ENCODE results near the gene ZNF225. TPM values are rescaled to one million over a fixed set of nuclear protein-coding genes. Genes with fewer than 3 reads are reported as not detected.
"Not testable (repeated sequence)": the region's sequence is repeated elsewhere in the genome, so short reads cannot be mapped to it uniquely, and the experiment has no call there.

ZNF225 gene
- total RNA-seq, 2 donors from 2014 or later, result 2.0 to 2.9 TPM

DNA sequence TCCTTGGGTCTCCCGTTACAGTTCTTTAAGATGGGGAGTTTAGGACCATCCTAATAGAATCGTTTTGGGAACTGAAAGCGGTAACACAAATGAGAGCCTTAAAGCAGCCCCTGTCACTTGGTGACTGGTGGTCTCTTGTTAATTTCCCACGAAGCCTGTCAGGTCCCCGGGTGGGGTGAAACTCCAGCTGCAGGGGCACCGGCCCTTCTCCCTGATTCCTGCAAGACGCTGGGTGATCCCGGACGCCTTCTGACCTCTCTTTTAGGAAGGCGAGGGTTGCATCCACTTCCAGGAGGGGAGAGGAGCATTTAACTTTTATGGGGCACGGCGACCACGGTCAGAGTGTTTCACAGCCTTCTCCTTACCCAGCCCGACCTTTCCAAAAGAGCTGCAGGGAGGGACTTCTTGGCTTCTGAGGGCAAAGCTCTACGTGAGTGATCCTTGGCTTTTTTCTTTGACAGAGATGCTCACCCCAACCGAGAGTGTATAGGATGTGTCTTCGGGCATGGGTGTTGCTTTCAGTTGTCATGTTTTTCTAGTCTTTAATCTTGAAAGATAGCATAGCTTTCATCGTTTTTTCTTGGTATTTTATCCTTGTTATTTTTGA is 688 bp downstream of the ZNF225 start:
- Histone ChIP-seq H3K27ac (peak overlapping the region; percentile 13 to 67 (median 52)), H3K36me3 (replicated peaks in 1 of 2; ENCODE audit: insufficient read depth in 1 of 2, low read depth in 2 of 2) (peaks cover 3 to 6% of the 10 kb centered on the region in 2 donors), H3K9me3 (peaks cover 0 to 18% (median 0%) of the 10 kb centered on the region in 3 donors), H3K27me3 (no peaks in the 10 kb centered on the region), H3K4me3 (peak overlapping the region; percentile 70 to 72), H3K4me1 (peaks cover 22% of the 10 kb centered on the region)
- intact Hi-C loops (cut with DNase I), result loop anchor here (10.0 kb wide), 2 partner anchors 51 to 109 kb away; partner anchors contain the start of genes ZNF226 and ZNF230
- TF ChIP-seq, protein P1, sequence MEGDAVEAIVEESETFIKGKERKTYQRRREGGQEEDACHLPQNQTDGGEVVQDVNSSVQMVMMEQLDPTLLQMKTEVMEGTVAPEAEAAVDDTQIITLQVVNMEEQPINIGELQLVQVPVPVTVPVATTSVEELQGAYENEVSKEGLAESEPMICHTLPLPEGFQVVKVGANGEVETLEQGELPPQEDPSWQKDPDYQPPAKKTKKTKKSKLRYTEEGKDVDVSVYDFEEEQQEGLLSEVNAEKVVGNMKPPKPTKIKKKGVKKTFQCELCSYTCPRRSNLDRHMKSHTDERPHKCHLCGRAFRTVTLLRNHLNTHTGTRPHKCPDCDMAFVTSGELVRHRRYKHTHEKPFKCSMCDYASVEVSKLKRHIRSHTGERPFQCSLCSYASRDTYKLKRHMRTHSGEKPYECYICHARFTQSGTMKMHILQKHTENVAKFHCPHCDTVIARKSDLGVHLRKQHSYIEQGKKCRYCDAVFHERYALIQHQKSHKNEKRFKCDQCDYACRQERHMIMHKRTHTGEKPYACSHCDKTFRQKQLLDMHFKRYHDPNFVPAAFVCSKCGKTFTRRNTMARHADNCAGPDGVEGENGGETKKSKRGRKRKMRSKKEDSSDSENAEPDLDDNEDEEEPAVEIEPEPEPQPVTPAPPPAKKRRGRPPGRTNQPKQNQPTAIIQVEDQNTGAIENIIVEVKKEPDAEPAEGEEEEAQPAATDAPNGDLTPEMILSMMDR (IDR thresholded peaks at IDR 0.05), result no peak
- no peak for TF ChIP-seq POLR2A (IDR thresholded peaks at IDR 0.05)
- peak in 1 of 4 donors; percentile 13 for DNase-seq
- 2% methylated on average over 18 of the region's 18 CpGs for WGBS, 2 donors
- ATAC-seq, result no peak

DNA sequence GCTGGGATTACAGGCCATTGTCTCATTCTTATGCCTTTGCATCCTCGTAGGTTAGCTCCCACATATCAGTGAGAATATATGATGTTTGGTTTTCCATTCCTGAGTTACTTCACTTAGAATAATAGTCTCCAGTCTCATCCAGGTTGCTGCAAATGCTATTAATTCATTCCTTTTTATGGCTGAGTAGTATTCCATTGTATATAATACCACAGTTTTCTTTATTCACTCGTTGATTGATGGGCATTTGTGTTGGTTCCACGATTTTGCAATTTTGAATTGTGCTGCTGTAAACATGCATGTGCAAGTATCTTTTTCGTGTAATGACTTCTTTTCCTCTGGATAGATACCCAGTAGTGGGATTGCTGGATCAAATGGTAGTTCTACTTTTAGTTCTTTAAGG is 8.0 kb downstream of the ZNF225 start:
- ATAC-seq; H3K27me3 ChIP-seq; H3K4me3 ChIP-seq; H3K4me1 ChIP-seq; H3K27ac ChIP-seq; intact Hi-C loops (cut with DNase I); DNase-seq: not testable (repeated sequence)
- WGBS, 2 donors, result 85 to 88% methylated on average over 4 of the region's 4 CpGs
- H3K9me3 ChIP-seq, result peaks cover 0 to 20% (median 0%) of the 10 kb centered on the region in 3 donors
- peaks cover 18 to 20% of the 10 kb centered on the region in 2 donors for H3K36me3 ChIP-seq (replicated peaks in 1 of 2; ENCODE audit: insufficient read depth in 1 of 2, low read depth in 2 of 2)

DNA sequence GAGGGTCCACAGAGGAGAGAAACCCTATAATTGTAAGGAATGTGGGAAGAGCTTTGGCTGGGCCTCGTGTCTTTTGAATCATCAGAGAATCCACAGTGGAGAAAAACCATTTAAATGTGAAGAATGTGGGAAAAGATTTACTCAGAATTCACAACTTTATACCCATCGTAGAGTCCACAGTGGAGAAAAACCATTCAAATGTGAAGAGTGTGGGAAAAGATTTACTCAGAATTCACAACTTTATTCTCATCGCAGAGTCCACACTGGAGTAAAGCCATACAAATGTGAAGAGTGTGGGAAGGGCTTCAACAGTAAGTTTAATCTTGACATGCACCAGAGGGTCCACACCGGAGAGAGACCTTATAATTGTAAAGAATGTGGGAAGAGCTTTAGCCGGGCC is 18.8 kb downstream of the ZNF225 start:
- Histone ChIP-seq H3K4me1 (no peaks in the 10 kb centered on the region), H3K27me3 (no peaks in the 10 kb centered on the region), H3K36me3 (replicated peaks in 1 of 2; ENCODE audit: insufficient read depth in 1 of 2, low read depth in 2 of 2) (peaks cover 0 to 7% of the 10 kb centered on the region in 2 donors), H3K9me3 (peaks cover 0 to 29% (median 0%) of the 10 kb centered on the region in 3 donors), H3K4me3 (no peak overlapping the region), H3K27ac (no peak overlapping the region)
- no peak for TF ChIP-seq POLR2A (IDR thresholded peaks at IDR 0.05)
- TF ChIP-seq, protein P1 (IDR thresholded peaks at IDR 0.05), result no peak
- ATAC-seq (no peak), DNase-seq (no peak)
- intact Hi-C loops (cut with DNase I), result no loop called here
- WGBS, 2 donors, result 91 to 92% methylated on average over 5 of the region's 5 CpGs

DNA sequence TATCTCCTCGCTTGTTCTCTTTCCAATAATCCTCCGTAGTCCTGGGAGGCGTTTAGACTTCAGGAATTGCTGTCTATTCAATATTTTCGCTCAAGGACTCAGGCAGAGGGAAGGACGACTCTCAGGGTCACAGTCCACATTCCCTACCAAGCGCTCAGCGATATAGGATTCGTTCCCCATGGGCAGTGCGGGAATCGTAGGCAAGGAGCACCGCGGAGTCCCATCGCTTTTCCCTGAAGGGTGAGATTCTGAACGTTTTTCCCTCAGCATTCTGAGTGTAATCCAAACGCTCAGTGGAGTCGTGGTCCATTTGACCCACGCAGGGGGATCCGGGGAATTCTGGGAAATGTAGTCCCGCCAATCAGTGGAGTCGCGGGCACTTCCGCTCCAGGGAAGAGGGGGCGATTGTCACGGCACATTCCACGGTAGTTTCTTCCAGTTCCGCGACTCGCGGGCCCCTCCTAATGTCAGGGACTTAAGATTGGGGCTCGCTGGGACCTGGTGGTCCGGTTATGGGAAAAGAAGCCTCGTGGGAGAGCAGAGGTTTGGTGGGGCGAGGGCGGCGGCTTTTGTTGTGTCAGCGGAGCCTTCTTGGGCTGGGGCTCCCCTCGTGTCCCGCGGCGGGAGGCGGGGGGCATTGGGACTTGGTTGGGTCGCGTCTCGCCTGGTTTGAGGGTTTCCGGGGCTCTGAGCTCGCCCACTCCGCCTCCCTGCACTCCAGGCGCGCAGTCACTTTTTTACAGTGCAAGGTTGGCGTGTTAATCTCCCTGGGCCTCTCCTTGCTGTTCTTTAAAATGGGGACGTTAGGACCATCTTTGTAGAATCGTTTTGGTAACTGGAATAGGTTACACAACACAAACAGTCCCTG is 28.2 kb downstream of the ZNF225 start, which contains the start of gene ZNF234:
Gene ZNF234, plus strand, starts transcription at position 364 of the 868 bp plus-strand sequence. CDS start 3,079 bp downstream, outside the sequence.
- no peaks in the 10 kb centered on the region for H3K9me3 ChIP-seq
- WGBS, 2 donors, result 0% methylated on average over 13 to 52 of the region's 52 CpGs
- H3K4me3 ChIP-seq, result peak within 1 kb of the TSS; percentile 51 to 91
- peaks cover 11% of the 10 kb centered on the region for H3K4me1 ChIP-seq
- DNase-seq (peak; percentile 71 to 87 (median 82)), ATAC-seq (peak; percentile 91)
- TF ChIP-seq, protein P1 (IDR thresholded peaks at IDR 0.05), result no peak
- TF ChIP-seq POLR2A (IDR thresholded peaks at IDR 0.05), result peak in 2 of 3 donors; percentile 41 to 50
- peaks cover 0 to 2% of the 10 kb centered on the region in 2 donors for H3K36me3 ChIP-seq (replicated peaks in 1 of 2; ENCODE audit: insufficient read depth in 1 of 2, low read depth in 2 of 2)
- intact Hi-C loops (cut with DNase I), result no loop called here
- H3K27me3 ChIP-seq, result no peaks in the 10 kb centered on the region
- H3K27ac ChIP-seq, result peak within 1 kb of the TSS in 3 of 4 donors; percentile 64 to 70 (median 68)

DNA sequence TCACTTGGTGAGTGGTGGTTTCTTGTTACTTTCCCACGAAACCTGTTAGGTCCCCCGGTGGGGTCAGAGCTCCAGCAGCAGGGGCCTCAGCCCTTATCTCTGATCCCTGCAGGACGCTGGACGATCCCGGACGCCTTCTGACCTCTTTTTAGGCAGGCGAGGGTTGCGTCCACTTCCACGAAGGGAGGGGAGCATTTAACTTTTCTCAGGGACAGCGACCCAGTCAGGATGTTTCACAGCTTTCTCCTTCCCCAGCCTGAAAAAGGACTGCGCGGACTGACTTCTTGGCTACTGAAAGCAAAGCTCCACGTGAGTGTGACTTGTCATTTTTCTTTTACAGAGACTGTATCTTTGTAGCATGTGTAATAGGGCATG is 28.8 kb downstream of the ZNF225 start:
- no peak for ATAC-seq
- peak overlapping the region; percentile 51 to 91 for H3K4me3 ChIP-seq
- TF ChIP-seq, protein P1 (IDR thresholded peaks at IDR 0.05), result no peak
- no peak for TF ChIP-seq POLR2A (IDR thresholded peaks at IDR 0.05)
- DNase-seq, result peak in 2 of 4 donors; percentile 7 to 12
- H3K36me3 ChIP-seq (replicated peaks in 1 of 2; ENCODE audit: insufficient read depth in 1 of 2, low read depth in 2 of 2), result peaks cover 0 to 2% of the 10 kb centered on the region in 2 donors
- no peaks in the 10 kb centered on the region for H3K27me3 ChIP-seq
- intact Hi-C loops (cut with DNase I), result no loop called here
- peaks cover 11% of the 10 kb centered on the region for H3K4me1 ChIP-seq
- peak overlapping the region in 2 of 4 donors; percentile 64 to 70 for H3K27ac ChIP-seq
- no peaks in the 10 kb centered on the region for H3K9me3 ChIP-seq
- WGBS, 2 donors, result 2 to 6% methylated on average over 12 to 13 of the region's 13 CpGs

Measured in body of pancreas (tissue), 4 donors.